ENCODE measurements around the gene SLC23A1. TPM values are rescaled to one million over a fixed set of nuclear protein-coding genes. Genes with fewer than 3 reads are reported as not detected.
A peak's percentile ranks its signal among the peaks of the same experiment; 100 is the strongest.

The SLC23A1 gene
- total and polyA plus RNA-seq, 2 experiments from 2014 or later = 3.3 to 13.4 TPM

DNA sequence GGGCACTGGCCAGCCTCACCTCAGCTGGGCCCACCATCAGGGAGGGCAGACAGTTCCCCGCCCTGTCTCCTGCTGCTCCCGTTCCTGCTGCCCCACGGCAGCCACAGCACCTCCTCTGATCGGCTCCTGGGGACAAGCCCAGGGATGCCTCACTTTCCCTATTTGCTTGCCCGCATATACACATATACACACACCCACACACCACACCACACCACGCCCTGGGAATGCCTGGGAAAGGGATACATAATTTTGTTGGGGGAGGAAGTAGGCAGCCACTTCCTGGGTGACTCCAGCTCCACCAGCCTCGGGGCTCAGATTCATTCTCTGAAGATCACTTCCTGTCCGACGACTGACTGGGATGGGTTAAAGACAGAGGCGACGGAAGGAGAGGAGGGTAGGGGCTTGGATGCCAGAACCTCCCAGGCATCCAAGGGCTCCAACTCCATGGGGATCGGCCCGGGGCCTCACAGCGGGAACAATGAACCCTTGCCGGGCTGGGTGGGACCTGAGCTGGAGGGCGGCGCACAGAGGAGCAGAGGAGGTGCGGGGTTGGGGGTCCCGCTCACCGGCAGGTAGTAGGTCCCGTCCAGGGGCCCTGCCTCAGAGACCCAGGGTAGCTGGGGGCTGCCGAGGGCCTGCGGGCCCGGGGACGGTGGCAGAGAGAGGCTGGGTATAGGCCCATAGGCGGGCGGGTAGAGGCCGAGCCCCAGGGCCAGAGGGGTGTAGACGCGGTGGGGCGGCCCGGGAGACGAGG, 8.7 kb upstream of the SLC23A1 start:
- Histone ChIP-seq H2AFZ (no peak overlapping the region), H3K27ac (no peak overlapping the region), H4K20me1 (ENCODE audit: insufficient read depth, poor library complexity, severe bottlenecking) (no peaks in the 10 kb centered on the region), H3K9me3 (ENCODE audit: low read depth) (no peaks in the 10 kb centered on the region), H3K4me1 (ENCODE audit: insufficient read depth) (peaks cover 8% of the 10 kb centered on the region), H3K9me2 (replicated peaks; ENCODE audit: insufficient read depth) (no peaks in the 10 kb centered on the region), H3K36me3 (replicated peaks; ENCODE audit: insufficient read depth, low read depth) (no peaks in the 10 kb centered on the region), H3K4me3 (no peak overlapping the region), H3K79me2 (no peaks in the 10 kb centered on the region), H3K4me2 (peak overlapping the region; percentile 91), H3K27me3 (peaks cover 26% of the 10 kb centered on the region)
- DNase-seq (ENCODE audit: low spot score) = no peak
- 74% methylated on average over 21 of the region's 33 CpGs for WGBS (ENCODE audit: low lambda C conversion rate, missing lambda C conversion rate)
- TF ChIP-seq EZH2 (IDR thresholded peaks at IDR 0.05; ENCODE audit: borderline replicate concordance) = no peak
- no peak for TF ChIP-seq EZH2phosphoT487 (IDR thresholded peaks at IDR 0.05; ENCODE audit: low read depth, severe bottlenecking, unreplicated experiment)
- TF ChIP-seq, protein P1, sequence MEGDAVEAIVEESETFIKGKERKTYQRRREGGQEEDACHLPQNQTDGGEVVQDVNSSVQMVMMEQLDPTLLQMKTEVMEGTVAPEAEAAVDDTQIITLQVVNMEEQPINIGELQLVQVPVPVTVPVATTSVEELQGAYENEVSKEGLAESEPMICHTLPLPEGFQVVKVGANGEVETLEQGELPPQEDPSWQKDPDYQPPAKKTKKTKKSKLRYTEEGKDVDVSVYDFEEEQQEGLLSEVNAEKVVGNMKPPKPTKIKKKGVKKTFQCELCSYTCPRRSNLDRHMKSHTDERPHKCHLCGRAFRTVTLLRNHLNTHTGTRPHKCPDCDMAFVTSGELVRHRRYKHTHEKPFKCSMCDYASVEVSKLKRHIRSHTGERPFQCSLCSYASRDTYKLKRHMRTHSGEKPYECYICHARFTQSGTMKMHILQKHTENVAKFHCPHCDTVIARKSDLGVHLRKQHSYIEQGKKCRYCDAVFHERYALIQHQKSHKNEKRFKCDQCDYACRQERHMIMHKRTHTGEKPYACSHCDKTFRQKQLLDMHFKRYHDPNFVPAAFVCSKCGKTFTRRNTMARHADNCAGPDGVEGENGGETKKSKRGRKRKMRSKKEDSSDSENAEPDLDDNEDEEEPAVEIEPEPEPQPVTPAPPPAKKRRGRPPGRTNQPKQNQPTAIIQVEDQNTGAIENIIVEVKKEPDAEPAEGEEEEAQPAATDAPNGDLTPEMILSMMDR (IDR thresholded peaks at IDR 0.05; ENCODE audit: poor library complexity) = no peak

DNA sequence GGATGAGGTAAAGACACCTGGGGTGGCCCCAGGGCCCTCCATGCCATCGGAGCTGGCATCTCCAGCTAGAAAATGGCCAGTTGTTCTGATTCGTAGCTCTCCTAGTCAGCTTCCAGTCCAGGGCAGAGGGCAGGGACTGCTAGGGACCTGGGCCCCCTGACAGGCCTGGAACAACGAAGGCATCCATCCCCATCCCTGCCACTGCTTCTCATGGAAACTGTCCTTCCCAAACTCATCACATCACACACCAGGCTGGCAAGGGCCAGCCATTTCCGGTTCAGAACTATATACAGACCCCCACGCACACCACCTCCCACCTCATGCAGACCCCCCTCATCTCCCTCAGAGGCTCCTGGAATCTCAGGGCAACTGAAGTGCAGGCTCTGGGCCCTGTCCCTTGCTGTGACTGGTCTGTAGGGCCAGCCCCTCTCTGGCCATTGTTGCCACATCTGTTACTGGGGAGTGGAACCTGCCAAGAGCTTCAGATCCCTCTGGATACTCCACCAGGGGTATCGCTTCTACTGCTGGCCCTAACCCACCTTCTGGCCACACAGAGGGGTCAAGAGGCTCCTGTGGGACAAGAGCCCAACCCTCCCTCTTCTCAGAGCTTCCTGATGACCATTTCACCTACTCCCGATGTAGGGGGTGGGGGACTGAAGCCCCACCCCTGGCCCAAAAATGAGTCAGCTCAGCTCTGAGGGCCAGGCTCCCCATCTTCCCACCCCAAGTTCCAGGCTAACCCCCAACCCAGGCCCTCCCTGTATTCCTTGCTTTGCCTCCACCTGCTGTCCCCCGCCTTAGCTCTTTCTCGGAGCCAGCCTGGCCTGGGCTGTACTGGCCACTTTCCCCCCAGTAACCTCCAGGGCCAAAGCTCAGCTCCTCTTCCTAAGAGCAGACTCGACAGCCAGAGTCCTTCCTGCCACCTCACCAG, 7.8 kb upstream of the SLC23A1 start:
- H3K27me3 ChIP-seq = peaks cover 26% of the 10 kb centered on the region
- H3K9me3 ChIP-seq (ENCODE audit: low read depth) = no peaks in the 10 kb centered on the region
- WGBS (ENCODE audit: low lambda C conversion rate, missing lambda C conversion rate) = 89% methylated on average over 10 of the region's 10 CpGs
- H3K4me3 ChIP-seq = no peak overlapping the region
- H3K9me2 ChIP-seq (replicated peaks; ENCODE audit: insufficient read depth) = no peaks in the 10 kb centered on the region
- DNase-seq (ENCODE audit: low spot score) = no peak
- no peaks in the 10 kb centered on the region for H4K20me1 ChIP-seq (ENCODE audit: insufficient read depth, poor library complexity, severe bottlenecking)
- TF ChIP-seq, protein P1 (IDR thresholded peaks at IDR 0.05; ENCODE audit: poor library complexity) = no peak
- TF ChIP-seq EZH2 (IDR thresholded peaks at IDR 0.05; ENCODE audit: borderline replicate concordance) = no peak
- no peak for TF ChIP-seq EZH2phosphoT487 (IDR thresholded peaks at IDR 0.05; ENCODE audit: low read depth, severe bottlenecking, unreplicated experiment)
- no peaks in the 10 kb centered on the region for H3K79me2 ChIP-seq
- no peak overlapping the region for H2AFZ ChIP-seq
- H3K4me1 ChIP-seq (ENCODE audit: insufficient read depth) = peaks cover 8% of the 10 kb centered on the region
- H3K27ac ChIP-seq = no peak overlapping the region
- H3K36me3 ChIP-seq (replicated peaks; ENCODE audit: insufficient read depth, low read depth) = no peaks in the 10 kb centered on the region
- H3K4me2 ChIP-seq = no peak overlapping the region

DNA sequence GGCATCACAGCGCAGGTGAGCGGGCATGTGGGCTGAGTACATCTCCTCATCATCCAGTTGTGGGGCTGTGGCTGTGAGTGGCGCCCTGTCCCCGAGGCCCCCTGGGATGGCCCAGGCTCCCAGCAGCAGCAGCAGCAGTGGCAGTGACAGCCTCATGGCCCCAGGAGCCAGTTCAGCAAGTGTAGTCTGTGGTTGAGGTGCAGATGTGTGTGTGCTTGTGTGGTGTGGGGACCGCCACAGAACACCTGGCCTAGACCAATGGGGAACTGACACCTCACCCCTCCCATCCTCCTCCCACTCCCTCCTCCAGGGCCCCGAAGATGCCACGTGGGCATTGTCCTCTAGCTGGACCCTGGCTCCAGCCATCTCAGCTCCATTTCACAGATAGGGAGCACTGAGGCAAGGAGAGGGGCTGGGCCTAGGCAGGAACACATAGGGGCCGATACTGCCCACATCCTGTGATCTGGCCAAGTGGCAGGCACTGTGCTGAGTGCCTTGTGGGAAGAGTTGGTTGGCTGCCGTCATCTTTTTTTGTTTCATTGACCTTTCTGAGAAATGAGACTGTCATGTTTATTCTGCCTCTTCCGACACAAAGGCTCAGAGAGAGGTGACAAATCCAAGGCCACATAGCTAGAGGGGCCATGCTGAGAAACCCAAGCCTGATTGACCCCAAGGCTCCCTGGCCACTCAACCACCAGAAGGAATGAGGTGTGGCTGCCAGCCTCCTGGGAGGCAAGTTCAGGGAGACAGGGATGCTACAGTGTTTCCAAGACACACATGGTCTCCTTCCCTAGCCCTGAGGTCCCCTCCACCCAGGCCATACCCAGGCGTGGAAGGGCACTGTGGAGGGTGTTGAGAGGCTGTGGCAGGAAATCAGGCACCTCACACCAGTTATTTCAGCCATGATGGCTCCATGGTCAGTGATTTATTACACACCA, 6.9 kb upstream of the SLC23A1 start, which contains the start of gene MZB1:
TSS of gene MZB1 (minus strand) at position 213 of the 938 bp plus-strand sequence. CDS start at position 156, 57 bp downstream.
- DNase-seq (ENCODE audit: low spot score) = no peak
- no peaks in the 10 kb centered on the region for H3K9me2 ChIP-seq (replicated peaks; ENCODE audit: insufficient read depth)

More for the DNA sequence above, 6.9 kb upstream of the SLC23A1 start, which contains the start of gene MZB1:
- Histone ChIP-seq H2AFZ (no peak within 1 kb of the TSS), H3K36me3 (replicated peaks; ENCODE audit: insufficient read depth, low read depth) (no peaks in the 10 kb centered on the region), H3K4me1 (ENCODE audit: insufficient read depth) (peaks cover 8% of the 10 kb centered on the region), H3K27me3 (peaks cover 20% of the 10 kb centered on the region), H4K20me1 (ENCODE audit: insufficient read depth, poor library complexity, severe bottlenecking) (no peaks in the 10 kb centered on the region), H3K9me3 (ENCODE audit: low read depth) (no peaks in the 10 kb centered on the region), H3K4me2 (no peak within 1 kb of the TSS), H3K27ac (no peak within 1 kb of the TSS), H3K79me2 (no peaks in the 10 kb centered on the region), H3K4me3 (no peak within 1 kb of the TSS)
- 87% methylated on average over 11 of the region's 11 CpGs for WGBS (ENCODE audit: low lambda C conversion rate, missing lambda C conversion rate)
- no peak for TF ChIP-seq EZH2 (IDR thresholded peaks at IDR 0.05; ENCODE audit: borderline replicate concordance)
- TF ChIP-seq, protein P1 (IDR thresholded peaks at IDR 0.05; ENCODE audit: poor library complexity) = no peak
- no peak for TF ChIP-seq EZH2phosphoT487 (IDR thresholded peaks at IDR 0.05; ENCODE audit: low read depth, severe bottlenecking, unreplicated experiment)
